Activated CD8-positive, alpha-beta memory T cell treated with anti-CD3 and anti-CD28 coated beads, Interleukin-2, amount 50 U/mL, for 1 hour (primary cell): ENCODE results near the gene NECAB3.

Experiments used
- DNase-seq: peaks from one replicate; pipeline ENCODE4 v3.0.0-alpha.2; 2020; ENCODE audit errors: extremely low read depth

Gene NECAB3

DNA sequence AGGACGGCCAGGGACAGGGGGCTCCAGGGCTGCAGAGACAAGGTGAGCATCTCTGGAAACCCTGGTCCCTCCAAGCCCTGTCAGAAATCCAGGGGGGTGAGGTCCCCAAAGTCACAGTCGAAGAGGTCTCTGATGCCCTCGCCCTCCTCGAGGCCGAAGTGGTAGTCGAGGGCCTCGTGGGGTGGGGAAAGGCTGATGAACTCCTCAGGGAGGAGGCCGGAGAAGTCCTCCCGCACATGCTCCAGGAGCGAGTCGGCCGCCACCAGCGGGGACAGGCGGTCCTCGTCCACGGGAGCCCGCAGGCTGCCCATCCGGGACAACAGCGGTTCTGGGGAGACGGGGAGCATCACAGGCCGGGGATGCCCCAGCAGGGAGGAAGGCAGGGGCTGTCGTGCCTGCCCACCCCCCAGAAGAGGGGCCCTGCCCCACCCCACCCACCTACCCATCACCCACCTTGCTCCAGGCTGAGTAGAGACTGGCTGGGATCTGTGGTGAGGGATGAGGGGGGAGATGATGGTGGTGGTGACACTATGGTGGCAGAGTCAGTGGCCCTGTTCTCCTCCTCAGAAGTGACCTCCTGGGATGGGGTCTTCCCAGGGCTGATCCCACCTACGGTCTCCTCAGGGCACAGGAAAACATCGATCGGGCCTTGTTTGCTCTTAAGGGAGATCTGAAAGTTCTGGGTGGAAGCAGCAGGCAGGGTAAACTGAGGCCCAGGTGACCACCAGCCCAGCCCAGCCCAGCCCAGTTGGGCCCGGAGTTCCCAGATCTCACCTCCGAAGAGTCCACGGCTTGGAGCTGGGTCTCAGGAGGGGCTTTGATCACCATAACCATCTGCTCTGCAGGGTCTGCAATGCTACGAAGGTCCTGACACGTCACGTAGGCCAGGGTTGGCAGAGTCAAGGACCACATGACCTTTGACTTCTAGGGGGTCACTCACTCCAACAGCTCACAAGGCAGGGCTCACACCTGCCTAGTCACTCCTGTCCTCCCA lies 2.7 kb upstream of the NECAB3 start:
- DNase-seq: no peak

DNA sequence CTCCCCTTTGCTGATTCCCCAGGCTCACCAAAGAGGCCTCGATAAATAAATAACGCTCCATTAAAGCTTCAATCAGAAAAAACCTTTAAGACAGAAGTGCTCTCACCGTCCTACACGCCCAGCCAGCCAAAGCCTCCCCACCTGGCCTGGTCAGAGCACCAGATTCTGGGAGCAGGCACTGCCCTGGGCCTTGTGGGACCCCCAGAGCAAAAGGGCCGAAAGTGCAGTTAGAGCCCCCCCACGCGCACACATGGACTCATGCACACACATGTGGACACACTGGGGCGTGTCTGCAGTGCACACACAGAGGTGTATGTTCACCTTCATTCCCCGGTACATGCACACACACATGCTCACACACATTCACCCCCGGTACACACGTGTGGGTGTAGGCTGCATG lies 1.9 kb upstream of the NECAB3 start:
- no peak for DNase-seq

DNA sequence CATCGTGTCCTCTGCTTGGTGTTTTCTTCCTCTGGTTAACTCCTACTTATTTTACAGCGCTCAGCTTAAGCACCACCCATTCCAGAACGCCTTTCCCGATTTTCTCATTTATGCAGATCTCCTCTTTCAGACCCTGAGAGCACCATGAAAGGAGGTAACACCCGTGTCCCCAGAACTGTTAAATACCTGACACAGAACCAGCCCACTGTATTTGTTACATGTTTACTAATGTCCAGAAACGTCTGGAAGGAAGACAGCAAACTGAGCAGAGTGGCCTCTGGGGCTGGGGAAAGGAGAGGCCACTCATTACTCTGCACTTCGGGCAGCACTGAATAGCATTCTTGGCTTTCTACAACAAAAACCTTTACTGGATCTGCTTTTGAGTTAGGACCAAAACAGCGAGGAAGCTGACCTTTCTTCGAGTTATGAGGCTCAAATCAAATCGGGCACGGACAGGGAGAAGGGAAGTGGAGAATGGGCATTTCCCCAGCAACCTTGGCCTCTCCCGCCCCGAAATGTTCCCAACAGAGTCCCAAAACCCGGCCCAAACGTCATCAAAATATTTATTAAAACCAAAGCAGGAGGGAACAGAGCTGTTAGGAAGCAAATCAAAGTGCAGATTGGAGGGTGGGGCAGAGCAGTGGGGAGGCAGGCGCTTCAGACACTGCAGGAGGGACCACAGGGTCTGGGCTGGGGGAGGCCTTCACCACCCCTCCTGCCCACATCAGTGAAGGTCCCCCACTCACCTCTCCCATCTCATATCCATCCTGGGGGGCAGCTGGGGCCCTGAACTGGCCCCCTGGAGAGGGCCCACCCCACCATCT lies 1.1 kb upstream of the NECAB3 start:
- no peak for DNase-seq

DNA sequence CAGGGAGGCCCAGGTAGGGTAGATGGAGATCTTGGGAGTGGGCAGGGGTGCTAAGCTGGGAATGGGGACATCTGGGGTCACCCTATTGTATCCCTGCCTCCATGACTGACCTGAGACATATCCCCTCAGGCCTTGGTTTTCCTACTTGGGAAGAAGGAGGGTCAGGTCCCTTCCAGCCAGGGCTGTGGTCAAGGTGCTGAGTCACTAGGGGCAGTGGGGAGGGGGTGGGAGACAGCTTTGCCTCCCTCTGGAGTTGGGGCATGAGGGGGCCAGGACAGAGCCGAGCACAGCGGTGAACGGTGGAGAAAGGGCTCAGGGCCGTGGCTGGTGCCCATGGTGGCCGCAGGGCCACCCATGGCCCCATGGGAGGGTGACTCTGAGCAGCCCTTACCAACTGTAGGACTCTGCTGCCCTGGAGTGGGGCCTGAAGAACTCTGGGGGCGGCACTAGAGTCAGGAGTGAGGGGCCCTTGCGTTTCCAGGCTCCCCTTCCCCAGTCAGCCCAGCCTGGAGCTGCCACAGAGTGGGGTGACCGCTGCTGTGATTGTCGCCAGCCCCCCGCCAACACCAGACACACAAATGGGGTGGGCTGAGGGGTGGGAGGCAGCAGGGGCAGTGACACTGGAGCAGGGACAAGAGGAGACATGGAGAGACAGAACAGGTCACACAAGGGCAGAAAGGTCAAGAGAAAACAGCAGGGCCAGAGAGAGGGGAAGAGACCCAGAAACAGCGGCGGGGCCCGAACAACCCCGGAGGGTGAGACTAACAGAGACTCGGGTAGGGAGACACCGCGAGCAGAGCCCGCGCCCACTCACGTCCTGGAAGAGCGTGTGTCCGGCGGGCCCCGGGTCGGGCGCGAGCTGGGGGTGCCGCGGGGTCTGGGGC lies 576 bp downstream of the NECAB3 start:
- no peak for DNase-seq

DNA sequence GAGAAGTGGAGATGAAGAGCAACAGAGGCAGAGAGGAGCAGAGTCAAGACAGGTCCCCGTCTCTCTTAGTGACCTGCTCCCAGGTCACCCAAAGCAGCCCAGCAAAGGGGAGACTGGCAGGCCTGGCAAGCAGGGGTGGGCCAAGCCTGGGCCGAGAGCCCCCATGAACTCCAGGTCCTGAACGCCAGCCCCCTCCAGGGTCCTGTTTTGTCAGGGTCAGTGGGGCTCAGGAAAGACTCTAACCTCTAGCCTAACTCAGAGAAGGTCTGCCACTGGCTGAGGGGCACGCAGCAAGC lies 1.2 kb downstream of the NECAB3 start:
- no peak for DNase-seq

DNA sequence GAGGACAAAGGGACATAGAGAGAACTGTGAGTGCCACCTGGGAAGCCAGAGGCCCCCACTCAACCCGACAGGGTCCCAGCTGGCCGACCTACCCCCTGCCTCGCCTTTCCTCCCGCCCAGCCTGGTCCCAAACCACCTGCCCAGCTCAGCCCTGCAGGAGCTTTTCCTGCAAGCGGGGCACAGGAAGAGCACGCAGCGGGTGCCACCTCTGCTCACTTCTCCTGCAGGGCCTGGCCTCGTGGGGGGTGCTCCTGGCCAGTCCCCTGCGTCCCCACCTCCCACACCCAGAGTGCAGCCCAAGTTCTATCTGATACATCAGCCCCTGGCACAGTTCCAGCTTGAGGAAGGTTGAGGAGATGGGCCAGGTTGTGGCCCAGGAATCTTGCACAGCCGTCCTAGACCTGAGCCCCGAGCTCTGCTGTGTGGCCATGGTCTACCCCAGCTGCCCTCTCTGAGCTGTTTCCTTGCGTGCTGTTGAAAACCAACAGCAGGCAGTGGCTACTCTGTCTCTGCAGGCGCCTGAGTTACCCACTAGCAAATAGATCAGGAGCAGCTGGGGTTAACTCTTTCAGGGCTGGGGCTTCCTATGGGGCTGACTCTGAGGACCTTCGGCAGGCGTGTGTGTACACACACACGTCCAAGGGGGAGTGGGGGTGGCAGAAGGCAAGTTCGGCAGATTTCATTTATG lies 1.7 kb downstream of the NECAB3 start:
- no peak for DNase-seq

DNA sequence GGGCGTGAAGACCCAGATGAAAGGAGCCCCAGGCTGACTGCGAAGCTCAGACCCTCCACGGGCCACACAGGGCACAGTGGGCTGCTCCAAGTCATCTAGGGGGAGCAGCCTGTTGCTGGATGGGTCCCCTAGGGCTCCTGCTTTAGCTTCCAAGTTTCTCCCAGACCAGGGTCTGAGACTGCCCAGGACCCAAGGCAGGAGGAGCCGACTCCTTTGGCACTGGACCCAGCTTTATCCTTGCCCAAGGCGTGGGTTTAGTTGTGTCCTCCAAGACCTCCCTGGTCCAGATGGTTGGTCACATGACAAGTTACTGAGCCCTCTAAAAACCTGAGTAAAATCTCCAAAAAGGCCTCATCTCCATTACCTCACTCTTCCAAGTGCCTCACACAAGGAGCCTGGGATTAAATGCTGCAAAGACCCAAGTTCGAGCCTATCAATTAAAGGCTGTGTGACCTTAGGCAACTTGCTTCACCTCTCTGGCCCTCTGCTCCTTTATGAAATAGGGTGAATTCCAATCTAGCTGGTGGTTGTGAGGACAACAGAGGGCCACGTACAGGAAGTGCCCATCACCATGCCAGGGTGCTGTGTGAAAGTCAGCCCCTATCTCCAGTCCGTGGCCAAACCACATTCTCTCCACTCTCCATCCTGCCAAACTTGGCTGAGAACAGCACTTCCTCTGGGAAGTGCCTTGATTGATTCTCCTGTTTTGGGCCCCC lies 2.5 kb downstream of the NECAB3 start:
- no peak for DNase-seq

DNA sequence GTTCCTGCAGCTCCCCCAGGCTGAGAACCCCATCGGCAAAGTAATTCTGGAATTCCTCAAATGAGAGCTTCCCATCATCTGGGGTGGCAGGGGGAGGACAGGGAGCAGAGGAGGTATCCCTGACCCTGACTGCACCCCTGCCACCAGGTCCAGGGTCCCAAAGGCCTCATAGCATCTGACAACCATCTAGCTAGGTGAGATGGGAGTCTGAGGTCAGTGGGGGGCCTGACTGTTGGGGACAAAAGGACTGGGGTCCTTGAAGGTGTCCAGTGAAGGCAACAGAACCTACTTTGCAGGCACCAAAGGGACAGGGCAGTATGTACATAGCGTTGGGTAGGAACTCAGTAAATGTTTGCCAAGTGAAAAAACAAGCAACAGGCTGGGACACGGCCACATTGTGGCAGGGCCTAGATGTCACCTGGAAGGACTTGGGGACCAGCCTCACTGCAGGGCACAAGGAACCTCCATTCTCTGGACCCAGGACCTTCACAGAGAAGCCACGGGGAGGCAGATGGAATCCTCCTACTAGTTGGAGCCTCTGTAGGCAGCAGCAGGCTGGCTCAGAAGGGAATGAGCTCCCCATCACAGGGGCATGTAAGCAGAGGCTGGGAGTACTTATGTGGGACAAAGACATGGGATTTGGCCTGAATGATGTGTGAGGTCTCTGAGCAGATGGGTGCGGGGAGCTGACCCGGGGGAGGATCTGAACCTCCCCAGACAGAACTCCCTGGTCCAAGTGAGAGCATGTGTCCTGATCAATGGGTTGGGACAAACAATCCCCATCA lies 3.3 kb downstream of the NECAB3 start:
- no peak for DNase-seq

DNA sequence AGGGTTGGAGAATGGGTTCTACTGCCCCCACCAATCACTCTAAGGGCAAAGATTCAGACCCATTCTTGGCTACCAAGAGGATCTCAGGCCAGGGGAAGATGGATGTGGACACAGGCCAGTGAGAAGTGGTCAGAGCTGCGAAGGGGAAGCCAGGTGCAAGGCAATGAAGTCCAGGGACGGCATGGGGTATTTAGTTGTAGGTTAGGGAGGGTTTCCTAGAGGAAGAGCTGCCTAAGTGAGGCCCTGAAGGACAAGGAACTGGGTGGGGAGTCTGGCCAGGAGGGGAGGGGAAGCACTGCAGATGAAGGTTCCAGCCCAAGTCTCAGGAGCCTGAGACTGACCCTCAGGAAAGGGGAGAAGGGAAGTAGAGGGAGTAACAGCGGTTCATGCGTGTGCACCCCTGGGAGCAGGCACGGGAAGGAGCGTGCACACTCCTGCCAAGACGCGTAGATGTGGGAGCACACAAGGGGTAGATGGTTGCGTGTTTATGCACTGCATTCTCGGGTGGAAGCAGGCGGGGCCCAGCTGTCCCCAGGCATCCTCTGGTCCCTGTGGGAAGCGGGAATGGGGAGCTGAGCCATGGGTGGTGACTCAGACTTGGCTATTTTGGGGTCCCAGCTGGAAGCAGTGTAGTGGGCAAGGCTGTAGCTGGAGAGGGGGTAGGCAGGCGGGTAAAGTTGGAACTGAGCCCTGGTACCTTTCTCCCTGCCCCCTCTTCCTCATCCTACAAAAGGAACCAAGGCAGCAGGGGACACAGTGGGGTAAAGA lies 4.2 kb downstream of the NECAB3 start:
- no peak for DNase-seq

DNA sequence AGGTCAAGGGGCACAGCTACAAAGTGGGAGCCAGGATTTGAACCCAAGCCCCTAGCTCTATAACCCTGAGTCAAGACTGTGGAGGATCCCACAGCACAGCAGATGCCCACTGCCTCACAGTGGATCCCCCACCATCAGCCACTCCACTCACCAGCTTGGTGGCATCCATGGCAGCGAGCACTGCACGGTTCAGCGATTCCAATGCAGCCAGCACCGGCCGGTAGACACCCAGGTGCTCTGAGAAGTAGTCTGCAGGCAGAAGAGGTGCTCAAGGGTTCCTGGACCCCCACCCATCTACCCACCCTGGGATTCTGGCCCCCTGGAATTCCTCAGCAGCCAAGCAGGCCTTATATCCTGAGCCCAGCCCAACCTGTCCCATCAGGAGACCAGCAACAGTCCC lies 5.0 kb downstream of the NECAB3 start:
- DNase-seq: no peak

DNA sequence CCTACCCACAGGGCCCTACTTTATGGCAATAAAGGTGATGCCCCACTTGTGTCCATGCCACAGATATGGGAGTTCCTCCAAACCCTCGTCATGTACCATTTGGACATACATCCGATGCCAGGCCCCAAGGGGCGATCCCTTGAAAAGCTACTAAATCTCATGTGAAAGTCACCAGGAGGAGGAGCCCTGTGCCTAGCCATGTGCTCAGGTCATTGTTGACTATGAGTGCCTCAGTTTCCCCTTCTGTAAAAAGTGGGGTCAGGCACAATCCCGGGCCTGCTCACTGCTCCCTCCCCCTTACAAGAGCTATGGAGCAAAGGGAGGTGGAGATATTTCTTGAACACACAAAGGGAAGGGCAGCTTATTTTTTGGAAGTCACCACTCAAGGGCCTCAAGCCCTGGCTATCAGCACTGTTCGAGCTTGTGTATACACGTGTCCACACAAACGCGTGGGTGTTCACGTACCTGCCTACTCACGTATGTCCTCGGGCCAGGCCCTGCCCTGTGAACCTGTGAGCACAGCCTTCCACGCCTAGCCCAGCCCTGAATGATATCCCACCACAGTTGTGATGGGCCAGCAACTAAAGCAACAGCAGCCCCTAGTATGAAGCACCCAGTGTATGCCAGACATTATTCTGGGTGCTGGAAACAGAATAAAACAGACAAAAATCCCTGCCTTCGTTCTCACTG lies 5.6 kb downstream of the NECAB3 start:
- DNase-seq: no peak

DNA sequence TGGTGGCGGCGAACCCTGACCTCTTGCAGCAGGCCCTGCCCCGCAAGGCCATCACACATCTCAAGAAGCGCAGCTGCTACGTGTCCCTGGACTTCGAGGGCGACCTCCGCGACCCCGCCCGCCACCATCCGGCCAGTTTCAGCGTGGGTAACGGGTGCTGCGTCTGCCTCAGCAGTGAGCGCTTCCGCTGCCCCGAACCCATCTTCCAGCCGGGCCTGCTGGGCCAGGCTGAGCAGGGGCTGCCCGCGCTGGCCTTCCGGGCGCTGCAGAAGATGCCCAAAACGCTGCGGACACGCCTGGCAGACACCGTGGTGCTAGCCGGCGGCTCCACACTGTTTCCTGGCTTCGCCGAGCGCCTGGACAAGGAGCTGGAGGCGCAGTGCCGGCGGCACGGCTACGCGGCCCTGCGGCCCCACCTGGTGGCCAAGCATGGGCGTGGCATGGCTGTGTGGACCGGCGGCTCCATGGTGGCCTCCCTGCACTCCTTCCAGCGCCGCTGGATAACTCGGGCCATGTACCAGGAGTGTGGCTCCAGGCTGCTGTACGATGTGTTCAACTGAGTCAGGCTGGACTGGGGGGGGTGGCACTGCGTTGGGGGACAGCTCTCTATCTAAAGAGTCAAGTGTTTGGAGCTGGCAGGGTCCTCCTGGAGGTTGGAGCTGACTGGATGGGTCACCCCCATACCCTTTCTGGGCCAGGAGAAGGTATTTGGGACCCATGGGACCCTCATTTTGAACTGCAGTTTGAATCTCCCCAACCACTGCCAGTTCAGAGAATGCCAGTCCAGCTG lies 6.4 kb downstream of the NECAB3 start:
- DNase-seq: peak; percentile 36

DNA sequence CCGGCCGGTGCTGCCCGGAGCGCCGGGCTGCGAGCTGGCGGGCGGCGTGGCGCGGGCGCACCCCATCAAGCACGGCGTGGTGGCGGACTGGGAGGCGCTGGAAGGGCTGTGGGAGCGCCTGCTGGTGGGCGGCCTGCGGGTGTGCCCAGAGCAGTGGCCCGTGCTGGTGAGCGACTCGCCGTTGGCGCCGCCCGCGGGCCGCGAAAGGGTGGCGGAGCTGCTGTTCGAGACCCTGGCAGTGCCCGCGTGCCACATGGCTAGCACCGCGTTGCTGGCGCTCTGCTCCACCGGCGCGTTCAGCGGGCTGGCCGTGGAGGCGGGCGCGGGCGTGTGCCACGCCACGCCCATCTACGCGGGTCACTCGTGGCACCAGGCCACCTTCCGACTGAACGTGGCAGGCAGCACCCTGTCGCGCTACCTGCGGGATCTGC lies 7.0 kb downstream of the NECAB3 start:
- DNase-seq: no peak

DNA sequence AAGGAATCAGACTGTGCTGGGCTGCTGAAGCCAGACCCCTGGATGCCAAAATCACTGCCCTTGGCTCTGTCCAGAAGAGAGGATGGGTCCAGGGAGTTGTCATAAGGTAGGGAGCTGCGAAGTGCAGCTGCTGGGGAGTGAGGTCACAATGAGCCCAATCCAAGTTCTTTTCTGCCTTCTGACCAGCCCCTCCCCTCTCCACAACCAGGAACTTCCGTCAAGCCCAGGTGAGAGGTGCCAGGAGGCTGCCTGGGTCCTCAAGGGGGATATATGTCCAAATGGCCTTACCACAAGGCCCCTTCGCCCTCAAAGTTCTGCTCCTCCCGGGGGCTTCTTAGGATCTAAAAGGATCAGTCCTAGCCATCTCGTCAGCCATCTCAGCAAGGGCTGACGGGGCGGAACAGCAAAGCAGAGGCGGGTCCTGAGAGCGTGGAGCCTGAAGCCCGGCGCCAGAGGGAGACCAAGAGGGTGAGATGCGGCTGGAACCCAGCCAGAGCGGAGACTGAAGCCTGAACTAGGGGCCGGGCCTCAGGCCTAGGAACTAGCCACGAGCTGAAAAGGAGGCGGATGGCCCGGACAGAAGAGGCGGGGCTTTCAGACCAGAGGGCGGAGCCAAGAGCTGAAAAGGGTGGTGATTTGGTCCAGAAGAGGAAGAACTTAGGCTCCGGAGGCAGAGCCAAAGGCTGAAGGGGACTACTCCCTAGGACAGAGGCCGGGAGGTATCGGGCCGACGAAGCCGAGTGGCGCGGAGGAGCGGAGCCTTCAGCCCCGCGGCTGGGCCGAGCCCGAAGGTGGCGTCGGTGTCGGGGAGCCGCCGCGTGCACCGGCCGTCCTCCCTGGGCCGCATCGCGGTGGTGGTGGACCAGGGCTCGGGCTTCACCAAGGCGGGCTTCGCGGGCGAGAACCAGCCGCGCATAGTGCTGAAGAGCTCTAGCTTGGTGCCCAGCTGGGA lies 7.7 kb downstream of the NECAB3 start, which contains the start of gene ACTL10:
Gene ACTL10, plus strand, starts transcription at position 651 of the 952 bp plus-strand sequence. CDS start 555 bp downstream, outside the sequence.
- DNase-seq: peak; percentile 45

DNA sequence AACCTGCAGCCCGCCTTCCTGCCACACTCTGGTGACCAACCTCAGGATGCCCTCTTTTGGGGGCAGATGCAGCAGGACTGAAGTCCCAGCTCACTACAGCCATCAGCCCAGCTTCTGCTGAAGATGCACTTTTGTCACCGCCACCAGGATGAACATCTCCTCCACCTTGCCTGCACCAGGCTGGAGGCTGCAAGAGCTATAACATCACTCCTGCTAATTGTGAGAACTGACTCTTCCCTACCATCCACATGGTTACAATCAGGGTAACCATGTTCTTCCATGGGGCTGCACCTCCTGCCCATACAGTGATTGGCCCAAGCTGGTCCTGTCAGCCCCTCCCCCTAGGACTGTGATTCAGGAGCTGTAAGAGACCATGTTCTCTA lies 9.5 kb downstream of the NECAB3 start:
- DNase-seq: no peak

DNA sequence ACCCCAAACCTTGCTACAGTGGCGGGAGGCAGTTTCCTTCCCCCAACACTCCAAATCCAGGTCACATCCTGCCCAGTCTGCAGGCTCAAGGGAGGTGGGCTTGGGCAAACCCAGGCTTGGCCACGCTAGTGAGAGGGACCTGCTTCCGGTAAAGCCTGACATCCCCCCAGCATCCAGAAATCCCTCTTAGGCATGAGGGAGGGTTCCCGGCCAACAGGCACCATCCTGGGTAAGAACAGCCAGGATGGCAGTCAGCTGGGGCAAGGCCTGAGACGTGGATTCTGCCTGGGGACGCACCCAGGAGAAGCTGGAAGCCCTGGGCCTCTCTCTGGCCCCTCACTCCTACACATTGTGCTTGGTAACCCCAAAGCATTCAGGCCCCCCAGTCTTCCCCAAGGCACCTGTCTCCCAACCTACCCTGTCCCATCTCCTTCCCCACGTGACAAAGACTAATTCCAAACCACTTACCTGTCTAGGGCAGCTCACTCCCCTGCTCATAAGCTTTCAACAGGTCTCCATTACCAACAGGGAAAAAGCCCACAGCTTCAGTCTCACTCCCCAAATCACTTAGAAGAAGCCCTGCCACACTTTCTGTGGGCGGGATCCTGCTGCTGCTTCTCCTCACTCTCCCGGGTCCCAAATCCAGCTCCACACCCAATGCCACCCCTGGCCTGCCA lies 10.0 kb downstream of the NECAB3 start:
- no peak for DNase-seq
